Endodermal cell (in vitro differentiated cells): ENCODE data around the gene HORMAD2. TPM values are rescaled to one million over a fixed set of nuclear protein-coding genes. Genes with fewer than 3 reads are reported as not detected.

Source experiments
- DNase-seq: peaks from one replicate; pipeline ENCODE4 v3.0.0-alpha.2; 2017
- H3K27ac ChIP-seq: 2 replicates; pipeline ENCODE4 v1.5.1; 2013; ENCODE audit warnings: mild to moderate bottlenecking, low read depth, low read length, moderate library complexity
- H3K27me3 ChIP-seq: 2 replicates; pipeline ENCODE4 v1.6.1; 2013; ENCODE audit warnings: mild to moderate bottlenecking, low read length, moderate library complexity; ENCODE audit not compliant: insufficient read depth, control insufficient read depth, poor library complexity, severe bottlenecking
- H3K36me3 ChIP-seq: 2 replicates; pipeline ENCODE4 v1.7.0; 2013; ENCODE audit warnings: mild to moderate bottlenecking, low read length, moderate library complexity; ENCODE audit not compliant: control insufficient read depth, insufficient read depth
- H3K4me1 ChIP-seq: one replicate; pipeline ENCODE4 v1.7.0; 2013; ENCODE audit warnings: low read length; ENCODE audit not compliant: control insufficient read depth, insufficient read depth
- H3K4me3 ChIP-seq: 2 replicates; pipeline ENCODE4 v1.5.1; 2013; ENCODE audit warnings: mild to moderate bottlenecking, low read length, moderate library complexity
- H3K9ac ChIP-seq: 2 replicates; pipeline ENCODE4 v1.6.1; 2013; ENCODE audit warnings: mild to moderate bottlenecking, low read length, moderate library complexity; ENCODE audit not compliant: poor library complexity, severe bottlenecking; ENCODE audit errors: extremely low read depth
- H3K9me3 ChIP-seq: 2 replicates; pipeline ENCODE4 v1.6.1; 2013; ENCODE audit warnings: mild to moderate bottlenecking, low read length, moderate library complexity; ENCODE audit not compliant: control insufficient read depth
- H3K27ac Mint-ChIP-seq: 2 replicates; pipeline ENCODE4 v1.8.0; 2020; ENCODE audit warnings: mixed read lengths
- H3K27me3 Mint-ChIP-seq: 2 replicates; pipeline ENCODE4 v1.8.0; 2021; ENCODE audit warnings: mild to moderate bottlenecking, mixed read lengths; ENCODE audit not compliant: insufficient read depth
- H3K36me3 Mint-ChIP-seq: 2 replicates; pipeline ENCODE4 v1.8.0; 2020; ENCODE audit warnings: low read depth, mixed read lengths
- H3K4me1 Mint-ChIP-seq: 2 replicates; pipeline ENCODE4 v1.8.0; 2020; ENCODE audit warnings: mixed read lengths
- H3K4me3 Mint-ChIP-seq: 2 replicates; pipeline ENCODE4 v1.8.0; 2020; ENCODE audit warnings: mild to moderate bottlenecking, moderate library complexity, mixed read lengths
- H3K9me3 Mint-ChIP-seq: 2 replicates; pipeline ENCODE4 v1.8.0; 2020; ENCODE audit warnings: mild to moderate bottlenecking, mixed read lengths
- CTCF ChIP-seq: fragments of 200-600 bp; sonication (generic); conservative IDR thresholded peaks from 2 replicates; pipeline ENCODE4 v1.5.0; 2021; ENCODE audit warnings: antibody characterized with exemption, mild to moderate bottlenecking
- WGBS, 2 experiments: methylation state at CpG; one replicate each; pipeline versions ENCODE4 v1.1.5 to v1.1.7; 2013; ENCODE audit warnings: missing lambda C conversion rate in 2 of 2, mixed read lengths in 1 of 2; ENCODE audit not compliant: insufficient coverage in 1 of 2, insufficient read length in 1 of 2; 5-methylcytosine and 5-hydroxymethylcytosine counted together
- total RNA-seq, 2 donors: library from RNA; stranded (reverse); fragmentation: NEBNext Ultra II Directional in 1 of 2; extraction: Animal tissue kit (Norgen Biotek cat#: 25700) in 1 of 2; gene quantifications; 2 replicates in 1 of 2; 3 replicates in 1 of 2; pipeline ENCODE4 v1.2.1, GENCODE V29; 2021

Gene HORMAD2
- total RNA-seq, 2 donors from 2014 or later, result 0.55 TPM; not detected in 1

GRCh38 chr22:30225220-30225927 lies 145.1 kb downstream of the HORMAD2 start:
- 85 to 100% methylated on average over 2 to 7 of the region's 7 CpGs for WGBS, 2 experiments
- Histone ChIP-seq H3K36me3 (no peaks in the 10 kb centered on the region), H3K4me1 (no peaks in the 10 kb centered on the region), H3K9ac (no peak overlapping the region), H3K9me3 (no peaks in the 10 kb centered on the region), H3K27me3 (no peaks in the 10 kb centered on the region), H3K4me3 (no peak overlapping the region), H3K27ac (no peak overlapping the region)
- DNase-seq, result no peak
- TF ChIP-seq CTCF, result no peak
- Mint-ChIP-seq H3K4me3 (no peak overlapping the region), H3K36me3 (no peaks in the 10 kb centered on the region), H3K4me1 (peaks cover 2% of the 10 kb centered on the region), H3K9me3 (no peaks in the 10 kb centered on the region), H3K27ac (no peak overlapping the region), H3K27me3 (peaks cover 5% of the 10 kb centered on the region)

- H3K36me3 ChIP-seq, result no peaks in the 10 kb centered on the region
- no peaks in the 10 kb centered on the region for H3K27me3 ChIP-seq
- H3K9ac ChIP-seq, result no peak overlapping the region
- WGBS, 2 experiments, result 93 to 94% methylated on average over 11 of the region's 11 CpGs
- Mint-ChIP-seq H3K4me1 (peaks cover 2% of the 10 kb centered on the region), H3K36me3 (no peaks in the 10 kb centered on the region), H3K4me3 (no peak overlapping the region), H3K27ac (no peak overlapping the region), H3K27me3 (peaks cover 2% of the 10 kb centered on the region), H3K9me3 (no peaks in the 10 kb centered on the region)
- H3K27ac ChIP-seq, result no peak overlapping the region
- H3K9me3 ChIP-seq, result no peaks in the 10 kb centered on the region
- H3K4me3 ChIP-seq, result no peak overlapping the region
- TF ChIP-seq CTCF, result no peak
- no peak for DNase-seq
- H3K4me1 ChIP-seq, result no peaks in the 10 kb centered on the region
These were observed 146.0 kb downstream of the HORMAD2 start for GRCh38 chr22:30226192-30226832.

Other genes with a start within 250 kb of the HORMAD2 start
- gene ASCC2, start 242.2 kb upstream of the HORMAD2 start, total RNA-seq, result 10 to 100 TPM; 44.2 to 45.5 TPM
- gene MTMR3, start 197.3 kb upstream of the HORMAD2 start, total RNA-seq, result 10 to 100 TPM; 30.9 to 41.3 TPM
- under 1 TPM; 0.31 to 0.77 TPM for gene LIF, start 166.3 kb downstream of the HORMAD2 start, total RNA-seq
- gene OSM, start 186.4 kb downstream of the HORMAD2 start, total RNA-seq, result not detected
- 10 to 100 TPM; 19.2 to 19.5 TPM for gene CASTOR1, start 209.0 kb downstream of the HORMAD2 start, total RNA-seq
- 10 to 100 TPM; 12.1 to 13.7 TPM for gene TBC1D10A, start 246.5 kb downstream of the HORMAD2 start, total RNA-seq